ENCODE results near the gene HMCN1. TPM values are rescaled to one million over a fixed set of nuclear protein-coding genes. Genes with fewer than 3 reads are reported as not detected.
"Not testable (repeated sequence)": the region's sequence is repeated elsewhere in the genome, so short reads cannot be mapped to it uniquely, and the experiment has no call there.

Gene HMCN1
- total RNA-seq, 1 experiment from 2014 or later: 37.6 TPM

- DNase-seq: no peak
- Histone ChIP-seq H3K9me3 (replicated peaks) (no peaks in the 10 kb centered on the region), H3K4me3 (no peak overlapping the region), H3K27me3 (no peaks in the 10 kb centered on the region), H3K27ac (no peak overlapping the region), H3K4me1 (peaks cover 15% of the 10 kb centered on the region), H3K36me3 (0 out of 2 replicates have a peak, but pooled peaks cover 4% of the 10 kb centered on the region)
These were observed 415.4 kb downstream of the HMCN1 start for GRCh38 chr1:186149591-186149990.

DNA sequence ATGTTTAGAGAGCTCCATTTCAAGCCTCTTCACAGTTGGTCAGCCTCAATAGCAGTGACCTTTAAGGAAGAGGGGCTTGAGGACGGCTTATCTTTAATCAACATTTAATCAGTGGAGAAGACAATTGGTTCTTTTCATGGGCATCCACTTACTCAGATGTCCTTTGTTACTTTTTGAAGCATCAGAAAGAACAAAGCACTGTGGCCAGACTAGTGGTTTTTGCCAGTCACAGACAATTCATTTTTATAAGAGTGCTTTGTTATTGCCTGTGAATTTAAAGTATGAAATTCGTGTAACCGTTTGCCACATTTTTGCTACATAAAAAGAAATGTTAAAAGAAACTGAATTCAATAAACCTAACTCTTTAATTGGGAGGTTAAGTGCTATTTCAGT lies 418.0 kb downstream of the HMCN1 start:
- Histone ChIP-seq H3K27ac (no peak overlapping the region), H3K9me3 (replicated peaks) (no peaks in the 10 kb centered on the region), H3K27me3 (no peaks in the 10 kb centered on the region), H3K36me3 (0 out of 2 replicates have a peak, but pooled peaks cover 4% of the 10 kb centered on the region), H3K4me3 (no peak overlapping the region), H3K4me1 (peaks cover 20% of the 10 kb centered on the region)
- DNase-seq: peak in 1 of 2 experiments; percentile 4

GRCh38 chr1:186152620-186153239 lies 418.5 kb downstream of the HMCN1 start:
- no peaks in the 10 kb centered on the region for H3K27me3 ChIP-seq

DNA sequence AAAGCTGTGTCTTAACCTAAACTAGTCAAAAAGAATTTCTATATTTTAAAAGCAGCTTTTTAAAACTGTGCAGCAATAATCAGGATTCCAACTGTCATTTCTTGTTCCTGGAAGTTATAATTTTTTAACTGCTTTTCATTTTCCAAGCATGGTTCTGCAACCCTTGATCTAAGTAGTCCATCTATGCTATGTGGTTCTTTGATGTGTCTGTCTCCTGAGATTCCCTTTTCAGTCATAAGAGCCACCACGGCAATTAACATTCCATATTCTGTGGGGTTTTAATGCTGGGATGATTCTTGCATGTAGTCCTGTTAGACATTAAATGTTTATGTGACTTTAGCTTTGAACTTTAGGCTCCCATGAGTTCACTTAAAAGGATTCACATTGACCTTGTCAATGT lies 420.5 kb downstream of the HMCN1 start:
- DNase-seq: peak in 1 of 2 experiments; percentile 8
- H3K4me1 ChIP-seq: peaks cover 20% of the 10 kb centered on the region
- peak overlapping the region; percentile 3; the same call in 1 of the 2 replicates for H3K27ac ChIP-seq
- H3K27me3 ChIP-seq: no peaks in the 10 kb centered on the region
- 0 out of 2 replicates have a peak, but pooled peaks cover 4% of the 10 kb centered on the region for H3K36me3 ChIP-seq
- H3K9me3 ChIP-seq (replicated peaks): no peaks in the 10 kb centered on the region
- no peak overlapping the region for H3K4me3 ChIP-seq

More at GRCh38 chr1:186152620-186153239, 418.5 kb downstream of the HMCN1 start:
- DNase-seq: peak; percentile 34 to 57
- H3K4me3 ChIP-seq: no peak overlapping the region
- H3K27ac ChIP-seq: no peak overlapping the region
- H3K9me3 ChIP-seq (replicated peaks): no peaks in the 10 kb centered on the region
- peaks cover 20% of the 10 kb centered on the region for H3K4me1 ChIP-seq
- H3K36me3 ChIP-seq: 0 out of 2 replicates have a peak, but pooled peaks cover 4% of the 10 kb centered on the region

DNA sequence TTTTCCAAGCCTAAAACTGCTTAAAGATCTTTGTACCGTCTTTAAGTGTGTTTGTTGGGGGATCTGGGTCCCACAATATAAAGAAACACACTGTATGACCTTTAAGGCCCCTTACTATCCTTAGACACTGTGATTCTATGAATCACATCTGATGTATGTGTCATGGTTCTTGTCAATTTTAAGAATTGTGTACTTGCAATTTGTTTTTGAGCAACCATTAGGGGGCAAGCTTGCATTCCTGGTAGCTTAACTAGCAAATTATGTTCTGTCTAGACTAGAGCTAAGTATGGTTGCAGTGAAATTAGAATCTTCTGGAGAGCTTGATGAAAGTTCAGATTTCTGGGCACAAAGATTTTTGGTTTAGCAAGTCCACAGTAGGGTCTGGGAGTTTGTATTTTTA lies 421.4 kb downstream of the HMCN1 start:
- Histone ChIP-seq H3K9me3 (replicated peaks) (no peaks in the 10 kb centered on the region), H3K27me3 (no peaks in the 10 kb centered on the region), H3K4me1 (peaks cover 20% of the 10 kb centered on the region), H3K36me3 (no peaks in the 10 kb centered on the region), H3K4me3 (no peak overlapping the region), H3K27ac (peak overlapping the region; percentile 3; the same call in 1 of the 2 replicates)
- peak; percentile 12 to 47 for DNase-seq

DNA sequence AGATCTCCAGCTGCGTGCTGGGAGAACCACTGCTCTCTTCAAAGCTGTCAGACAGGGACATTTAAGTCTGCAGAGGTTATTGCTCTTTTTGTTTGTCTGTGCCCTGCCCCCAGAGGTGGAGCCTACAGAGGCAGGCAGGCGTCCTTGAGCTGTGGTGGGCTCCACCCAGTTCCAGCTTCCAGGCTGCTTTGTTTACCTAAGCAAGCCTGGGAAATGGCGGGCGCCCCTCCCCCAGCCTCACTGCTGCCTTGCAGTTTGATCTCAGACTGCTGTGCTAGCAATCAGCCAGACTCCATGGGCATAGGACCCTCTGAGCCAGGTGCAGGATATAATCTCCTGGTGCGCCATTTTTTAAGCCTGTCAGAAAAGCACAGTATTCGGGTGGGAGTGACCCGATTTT lies 428.7 kb downstream of the HMCN1 start:
- H3K9me3 ChIP-seq (replicated peaks); H3K36me3 ChIP-seq; H3K27ac ChIP-seq; H3K4me1 ChIP-seq; H3K4me3 ChIP-seq; DNase-seq; H3K27me3 ChIP-seq: not testable (repeated sequence)

DNA sequence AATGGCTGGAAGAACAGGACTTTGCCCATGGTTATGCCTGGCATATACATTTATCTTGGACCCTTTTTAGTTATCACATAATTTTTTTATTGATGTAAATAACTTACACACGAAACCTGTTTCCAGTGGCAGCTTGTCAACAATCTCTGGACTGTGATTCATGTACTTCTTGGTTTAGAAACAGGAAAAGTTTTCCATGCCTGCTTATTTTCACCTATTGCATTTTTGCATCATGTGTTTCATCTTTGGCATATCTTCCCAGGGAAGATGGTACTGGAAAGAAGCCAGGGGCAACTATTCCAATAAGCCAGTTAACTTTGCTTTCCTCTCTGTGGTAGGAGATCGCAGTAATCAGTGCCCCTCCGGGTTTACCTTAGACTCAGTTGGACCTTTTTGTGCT lies 430.6 kb downstream of the HMCN1 start:
- Histone ChIP-seq H3K4me1 (no peaks in the 10 kb centered on the region), H3K27me3 (no peaks in the 10 kb centered on the region), H3K27ac (no peak overlapping the region), H3K9me3 (replicated peaks) (no peaks in the 10 kb centered on the region), H3K36me3 (no peaks in the 10 kb centered on the region), H3K4me3 (no peak overlapping the region)
- DNase-seq: no peak

DNA sequence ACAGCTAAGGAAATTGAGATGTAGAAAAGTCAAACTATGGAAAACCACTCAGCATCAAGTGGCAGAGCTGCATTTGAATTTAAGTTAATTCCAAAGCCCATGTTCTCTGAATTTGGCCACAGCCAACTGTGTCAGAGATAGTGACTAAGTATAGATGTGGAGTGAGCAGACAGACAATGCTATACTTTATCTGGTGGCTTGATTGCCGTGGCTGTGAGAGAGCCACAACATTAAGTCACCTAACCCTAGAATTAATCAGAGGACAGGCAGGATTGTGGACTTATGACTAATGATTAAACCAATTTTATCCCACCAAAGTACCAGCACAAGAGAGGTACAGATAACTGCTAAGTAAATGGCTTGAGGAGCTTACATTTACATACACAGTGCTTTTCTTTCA lies 431.1 kb downstream of the HMCN1 start:
- Histone ChIP-seq H3K9me3 (replicated peaks) (no peaks in the 10 kb centered on the region), H3K27me3 (no peaks in the 10 kb centered on the region), H3K4me3 (no peak overlapping the region), H3K4me1 (no peaks in the 10 kb centered on the region), H3K27ac (no peak overlapping the region), H3K36me3 (no peaks in the 10 kb centered on the region)
- no peak for DNase-seq

DNA sequence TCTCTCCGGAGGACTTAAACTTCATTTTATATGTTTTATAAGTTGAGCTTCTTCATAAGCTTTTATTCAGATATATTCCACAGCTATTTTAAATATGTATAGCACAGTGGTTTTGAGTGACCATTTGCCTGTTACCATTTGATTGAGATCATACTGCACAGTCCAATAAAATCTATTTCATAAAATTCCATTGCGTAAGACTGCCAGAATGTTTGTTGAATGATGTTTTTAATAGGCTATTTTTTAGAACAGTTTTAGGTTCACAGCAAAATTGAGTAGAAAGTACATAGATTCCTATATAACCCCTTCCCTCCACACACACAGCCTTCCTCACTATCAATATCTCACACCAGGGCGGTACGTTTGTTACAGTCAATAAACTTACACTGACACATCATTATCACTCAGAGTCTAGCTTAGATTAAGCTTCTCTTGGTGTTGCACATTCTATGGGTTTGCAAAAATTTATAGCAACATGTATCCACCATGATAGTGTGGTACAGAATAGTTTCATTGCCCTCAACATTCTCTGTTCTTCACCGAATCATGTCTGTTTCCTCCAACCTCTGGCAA lies 433.0 kb downstream of the HMCN1 start:
- DNase-seq: no peak
- no peak overlapping the region for H3K4me3 ChIP-seq
- no peak overlapping the region for H3K27ac ChIP-seq
- no peaks in the 10 kb centered on the region for H3K4me1 ChIP-seq
- H3K27me3 ChIP-seq: no peaks in the 10 kb centered on the region
- H3K36me3 ChIP-seq: peaks cover 5% of the 10 kb centered on the region; the same call in 1 of the 2 replicates
- no peaks in the 10 kb centered on the region for H3K9me3 ChIP-seq (replicated peaks)

DNA sequence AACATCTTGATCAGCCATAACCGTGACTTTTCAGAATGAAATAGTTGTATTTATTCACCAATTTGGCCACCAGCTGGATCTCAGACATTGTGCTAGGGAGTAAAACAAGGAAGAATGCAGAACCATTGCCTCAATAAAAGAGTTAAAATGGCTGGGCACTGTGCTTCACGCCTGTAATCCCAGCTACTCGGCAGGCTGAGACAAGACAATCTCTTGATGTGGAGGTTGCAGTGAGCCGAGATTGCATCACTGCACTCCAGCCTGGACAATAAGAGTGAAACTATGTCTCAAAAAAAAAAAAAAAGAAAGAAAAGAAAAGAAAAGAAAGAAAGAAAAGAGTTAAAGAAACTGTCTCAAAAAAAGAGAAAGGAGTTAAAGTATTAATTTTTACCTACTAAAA lies 441.4 kb downstream of the HMCN1 start:
- no peak for DNase-seq
- Histone ChIP-seq H3K36me3 (peaks cover 5% of the 10 kb centered on the region; the same call in 1 of the 2 replicates), H3K4me1 (peaks cover 9% of the 10 kb centered on the region), H3K4me3 (no peak overlapping the region), H3K27ac (no peak overlapping the region), H3K9me3 (replicated peaks) (no peaks in the 10 kb centered on the region), H3K27me3 (no peaks in the 10 kb centered on the region)

DNA sequence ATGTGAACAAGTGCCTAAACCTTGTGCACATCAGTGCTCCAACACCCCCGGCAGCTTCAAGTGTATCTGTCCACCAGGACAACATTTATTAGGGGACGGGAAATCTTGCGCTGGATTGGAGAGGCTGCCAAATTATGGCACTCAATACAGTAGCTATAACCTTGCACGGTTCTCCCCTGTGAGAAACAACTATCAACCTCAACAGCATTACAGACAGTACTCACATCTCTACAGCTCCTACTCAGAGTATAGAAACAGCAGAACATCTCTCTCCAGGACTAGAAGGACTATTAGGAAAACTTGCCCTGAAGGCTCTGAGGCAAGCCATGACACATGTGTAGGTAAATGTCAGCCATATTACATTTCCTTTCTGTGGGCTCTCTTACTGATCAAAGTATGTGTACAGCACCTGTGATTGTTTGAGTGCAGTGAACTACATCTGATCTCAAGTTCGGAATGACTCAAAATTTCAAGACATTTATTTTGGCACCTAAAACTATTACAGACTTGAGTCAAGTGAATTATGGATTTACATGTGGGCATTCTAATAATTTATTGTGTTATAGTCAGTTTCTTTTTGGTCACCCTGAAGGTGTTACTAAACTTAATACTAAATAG lies 444.3 kb downstream of the HMCN1 start:
- H3K9me3 ChIP-seq (replicated peaks): no peaks in the 10 kb centered on the region
- peaks cover 3% of the 10 kb centered on the region for H3K4me1 ChIP-seq
- no peak overlapping the region for H3K27ac ChIP-seq
- H3K4me3 ChIP-seq: no peak overlapping the region
- no peak for DNase-seq
- H3K36me3 ChIP-seq: no peaks in the 10 kb centered on the region
- no peaks in the 10 kb centered on the region for H3K27me3 ChIP-seq

- no peak for DNase-seq
- H3K9me3 ChIP-seq (replicated peaks): no peaks in the 10 kb centered on the region
- no peak overlapping the region for H3K4me3 ChIP-seq
- no peaks in the 10 kb centered on the region for H3K36me3 ChIP-seq
- no peaks in the 10 kb centered on the region for H3K27me3 ChIP-seq
- H3K4me1 ChIP-seq: peaks cover 7% of the 10 kb centered on the region
- no peak overlapping the region for H3K27ac ChIP-seq
These were observed 445.0 kb downstream of the HMCN1 start for GRCh38 chr1:186179231-186179630.

GRCh38 chr1:186183219-186183618 lies 449.0 kb downstream of the HMCN1 start:
- Histone ChIP-seq H3K36me3 (no peaks in the 10 kb centered on the region), H3K4me1 (peaks cover 19% of the 10 kb centered on the region), H3K27me3 (no peaks in the 10 kb centered on the region), H3K4me3 (no peak overlapping the region), H3K27ac (peak overlapping the region; percentile 69; the same call in 1 of the 2 replicates), H3K9me3 (replicated peaks) (no peaks in the 10 kb centered on the region)
- no peak for DNase-seq

- Histone ChIP-seq H3K27ac (peak overlapping the region; percentile 69), H3K27me3 (no peaks in the 10 kb centered on the region), H3K4me1 (peaks cover 19% of the 10 kb centered on the region), H3K36me3 (no peaks in the 10 kb centered on the region), H3K4me3 (0 out of 2 replicates have a peak overlapping the region, but pooled peaks have one; percentile 5), H3K9me3 (replicated peaks) (no peaks in the 10 kb centered on the region)
- DNase-seq: peak in 1 of 2 experiments; percentile 47
These were observed 449.9 kb downstream of the HMCN1 start for GRCh38 chr1:186183970-186184628.

DNA sequence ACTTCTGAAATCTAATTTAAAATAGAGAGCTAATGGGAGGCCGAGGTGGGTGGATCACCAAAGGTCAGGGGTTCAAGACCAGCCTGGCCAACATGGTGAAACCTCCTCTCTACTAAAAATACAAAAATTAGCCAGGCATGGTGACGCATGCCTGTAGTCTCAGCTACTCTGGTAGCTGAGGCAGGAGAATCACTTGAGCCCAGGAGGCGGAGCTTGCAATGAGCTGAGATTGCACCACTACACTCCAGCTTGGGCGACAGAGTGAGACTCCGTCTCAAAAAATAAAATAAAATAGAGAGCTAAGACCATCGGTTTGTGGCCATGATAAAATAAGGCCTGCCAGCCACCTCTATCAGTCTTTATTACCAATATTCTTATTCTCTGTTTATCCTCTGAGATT lies 452.1 kb downstream of the HMCN1 start:
- peaks cover 19% of the 10 kb centered on the region for H3K4me1 ChIP-seq
- not testable (repeated sequence) for H3K27ac ChIP-seq; H3K4me3 ChIP-seq; H3K36me3 ChIP-seq; H3K9me3 ChIP-seq (replicated peaks); H3K27me3 ChIP-seq; DNase-seq

Measured in SJCRH30 (cell line).